ENCODE results near the gene NT5C2. TPM values are rescaled to one million over a fixed set of nuclear protein-coding genes. Genes with fewer than 3 reads are reported as not detected.
A peak's percentile ranks its signal among the peaks of the same experiment; 100 is the strongest.

NT5C2 gene
- total RNA-seq, 1 experiment from 2014 or later, result 52.2 TPM

DNA sequence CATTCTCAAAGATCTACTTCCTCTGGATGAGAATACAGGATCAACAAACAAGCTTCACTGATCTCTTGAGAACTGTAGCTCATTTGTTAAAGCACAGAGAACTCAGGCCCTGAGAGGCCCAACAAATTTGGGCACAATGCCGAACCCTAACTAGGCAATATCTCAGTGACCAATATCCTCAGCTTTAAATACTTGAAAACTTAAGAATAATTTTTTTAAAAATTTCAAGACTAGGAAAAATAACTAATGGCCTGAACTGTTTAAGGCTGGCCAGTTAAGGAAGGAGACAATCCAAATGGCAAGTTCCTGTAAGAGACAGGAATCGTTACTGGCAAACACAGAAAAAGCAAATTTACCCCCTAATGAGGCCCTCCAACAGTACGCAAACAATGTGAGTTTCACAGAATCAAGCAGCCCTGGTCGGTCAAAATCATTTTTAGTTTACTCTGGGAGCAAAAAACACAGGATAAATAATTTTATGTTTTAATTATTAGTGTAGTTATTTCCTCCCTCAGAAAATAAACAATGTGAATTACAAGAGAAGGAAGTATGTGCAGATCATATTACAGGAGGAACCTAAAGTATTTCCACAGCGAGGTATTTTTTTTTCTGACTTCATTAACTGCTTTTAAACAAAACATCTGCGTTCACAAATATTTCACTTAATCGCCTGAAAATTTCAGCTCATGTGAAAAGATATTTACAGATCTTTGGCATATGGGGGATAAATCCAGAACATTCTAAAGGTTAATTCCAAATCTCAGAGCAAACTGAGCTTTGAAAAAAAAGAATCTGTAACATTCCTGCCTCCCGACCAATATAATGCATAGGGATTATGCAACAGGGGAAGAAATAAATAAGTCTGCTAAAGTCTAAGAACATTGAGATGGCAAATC is 39.5 kb downstream of the NT5C2 start:
- intact Hi-C loops (cut with micrococcal nuclease), result no loop called here
- no TSS peak for BruUV-seq (replicated peaks)
- peak; percentile 38 for DNase-seq (ENCODE audit: unreplicated experiment)
- ChIA-PET CTCF (interaction anchor here (0.6 to 2.8 kb wide), 5 partner anchors 19 to 91 kb away, joined by 3 to 7 read pairs (median 3); no protein-coding TSS in a partner anchor), POLR2A (interaction anchor here (0.6 to 4.6 kb wide), 18 partner anchors 8 to 126 kb away, joined by 3 to 48 read pairs (median 4); partner anchors contain the start of gene NT5C2)
- H3K4me1 Mint-ChIP-seq (ENCODE audit: insufficient read depth, unreplicated experiment), result peaks cover 18% of the 10 kb centered on the region
- no peaks in the 10 kb centered on the region for H3K9me3 Mint-ChIP-seq (ENCODE audit: unreplicated experiment)
- peak overlapping the region; percentile 82 for H3K27ac Mint-ChIP-seq (ENCODE audit: low read depth, unreplicated experiment)
- H3K4me3 Mint-ChIP-seq (ENCODE audit: unreplicated experiment), result peak overlapping the region; percentile 58
- H3K36me3 Mint-ChIP-seq (ENCODE audit: insufficient read depth, unreplicated experiment), result peaks cover 30% of the 10 kb centered on the region
- no peaks in the 10 kb centered on the region for H3K27me3 Mint-ChIP-seq (ENCODE audit: insufficient read depth, unreplicated experiment)
- TF ChIP-seq, protein P1, sequence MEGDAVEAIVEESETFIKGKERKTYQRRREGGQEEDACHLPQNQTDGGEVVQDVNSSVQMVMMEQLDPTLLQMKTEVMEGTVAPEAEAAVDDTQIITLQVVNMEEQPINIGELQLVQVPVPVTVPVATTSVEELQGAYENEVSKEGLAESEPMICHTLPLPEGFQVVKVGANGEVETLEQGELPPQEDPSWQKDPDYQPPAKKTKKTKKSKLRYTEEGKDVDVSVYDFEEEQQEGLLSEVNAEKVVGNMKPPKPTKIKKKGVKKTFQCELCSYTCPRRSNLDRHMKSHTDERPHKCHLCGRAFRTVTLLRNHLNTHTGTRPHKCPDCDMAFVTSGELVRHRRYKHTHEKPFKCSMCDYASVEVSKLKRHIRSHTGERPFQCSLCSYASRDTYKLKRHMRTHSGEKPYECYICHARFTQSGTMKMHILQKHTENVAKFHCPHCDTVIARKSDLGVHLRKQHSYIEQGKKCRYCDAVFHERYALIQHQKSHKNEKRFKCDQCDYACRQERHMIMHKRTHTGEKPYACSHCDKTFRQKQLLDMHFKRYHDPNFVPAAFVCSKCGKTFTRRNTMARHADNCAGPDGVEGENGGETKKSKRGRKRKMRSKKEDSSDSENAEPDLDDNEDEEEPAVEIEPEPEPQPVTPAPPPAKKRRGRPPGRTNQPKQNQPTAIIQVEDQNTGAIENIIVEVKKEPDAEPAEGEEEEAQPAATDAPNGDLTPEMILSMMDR (IDR thresholded peaks at IDR 0.05; ENCODE audit: unreplicated experiment), result no peak

GRCh38 chr10:103149991-103150622 is 43.0 kb downstream of the NT5C2 start:
- BruUV-seq (replicated peaks), result no TSS peak
- Mint-ChIP-seq H3K27ac (ENCODE audit: low read depth, unreplicated experiment) (no peak overlapping the region), H3K27me3 (ENCODE audit: insufficient read depth, unreplicated experiment) (no peaks in the 10 kb centered on the region), H3K4me3 (ENCODE audit: unreplicated experiment) (no peak overlapping the region), H3K4me1 (ENCODE audit: insufficient read depth, unreplicated experiment) (peaks cover 25% of the 10 kb centered on the region), H3K9me3 (ENCODE audit: unreplicated experiment) (no peaks in the 10 kb centered on the region), H3K36me3 (ENCODE audit: insufficient read depth, unreplicated experiment) (peaks cover 29% of the 10 kb centered on the region)
- POLR2A ChIA-PET, result interaction anchor here (0.6 to 1.1 kb wide), 6 partner anchors 10 to 524 kb away, joined by 3 to 4 read pairs (median 3); no protein-coding TSS in a partner anchor
- TF ChIP-seq, protein P1 (IDR thresholded peaks at IDR 0.05; ENCODE audit: unreplicated experiment), result no peak
- CTCF ChIA-PET, result interaction anchor here (0.8 kb wide), 1 partner anchor 94 kb away, joined by 3 read pairs; no protein-coding TSS in a partner anchor
- intact Hi-C loops (cut with micrococcal nuclease), result no loop called here
- no peak for DNase-seq (ENCODE audit: unreplicated experiment)

DNA sequence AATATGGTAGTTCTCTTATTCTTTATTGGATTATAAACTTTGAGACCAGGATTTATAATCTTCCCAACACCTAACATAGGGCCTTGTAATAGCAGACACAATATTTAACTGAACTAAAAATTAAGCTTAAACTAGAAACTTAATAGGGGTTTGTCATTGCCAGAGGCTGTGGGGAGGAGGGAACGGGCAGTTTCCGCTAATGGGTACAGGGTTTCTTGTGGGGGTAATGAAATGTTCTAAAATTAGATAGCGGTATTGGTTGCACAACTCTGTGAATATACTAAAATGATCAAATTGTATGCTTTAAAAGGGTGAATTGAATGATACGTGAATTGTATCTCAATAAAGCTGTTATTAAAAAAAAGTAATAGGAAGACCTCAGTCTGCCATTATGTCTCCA is 45.4 kb downstream of the NT5C2 start:
- intact Hi-C loops (cut with micrococcal nuclease), result no loop called here
- H3K36me3 Mint-ChIP-seq (ENCODE audit: insufficient read depth, unreplicated experiment), result peaks cover 31% of the 10 kb centered on the region
- DNase-seq (ENCODE audit: unreplicated experiment), result no peak
- no peak overlapping the region for H3K4me3 Mint-ChIP-seq (ENCODE audit: unreplicated experiment)
- no peaks in the 10 kb centered on the region for H3K27me3 Mint-ChIP-seq (ENCODE audit: insufficient read depth, unreplicated experiment)
- TF ChIP-seq, protein P1 (IDR thresholded peaks at IDR 0.05; ENCODE audit: unreplicated experiment), result no peak
- peaks cover 14% of the 10 kb centered on the region for H3K4me1 Mint-ChIP-seq (ENCODE audit: insufficient read depth, unreplicated experiment)
- H3K9me3 Mint-ChIP-seq (ENCODE audit: unreplicated experiment), result no peaks in the 10 kb centered on the region
- no TSS peak for BruUV-seq (replicated peaks)
- H3K27ac Mint-ChIP-seq (ENCODE audit: low read depth, unreplicated experiment), result no peak overlapping the region
- ChIA-PET POLR2A (interaction anchor here (1.5 kb wide), 1 partner anchor 97 kb away, joined by 4 read pairs; no protein-coding TSS in a partner anchor), CTCF (interaction anchor here (1.0 kb wide), 1 partner anchor 97 kb away, joined by 3 read pairs; no protein-coding TSS in a partner anchor)
